ENCODE results near the gene ARHGDIA.

Gene ARHGDIA

DNA sequence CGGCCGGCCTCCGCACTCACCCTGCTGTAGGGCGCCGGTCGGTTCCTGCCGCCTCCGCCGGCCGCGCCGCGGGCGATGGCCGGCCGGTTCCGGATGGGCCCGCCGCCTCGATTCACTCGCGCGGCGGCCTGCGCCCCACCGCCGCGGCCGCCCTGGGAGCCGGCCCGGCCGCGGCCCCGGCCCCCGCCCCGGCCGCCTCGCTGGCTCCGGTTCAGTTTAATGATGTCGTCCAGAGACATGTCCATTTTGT is 20.1 kb upstream of the ARHGDIA start:
- in situ Hi-C loops (cut with MboI; ENCODE audit: low pct_unique_long_range_greater_than_20kb, low sequenced_read_pairs, unreplicated experiment): no loop called here
- no peak for DNase-seq (ENCODE audit: low spot score)
- TF ChIP-seq, protein P1, sequence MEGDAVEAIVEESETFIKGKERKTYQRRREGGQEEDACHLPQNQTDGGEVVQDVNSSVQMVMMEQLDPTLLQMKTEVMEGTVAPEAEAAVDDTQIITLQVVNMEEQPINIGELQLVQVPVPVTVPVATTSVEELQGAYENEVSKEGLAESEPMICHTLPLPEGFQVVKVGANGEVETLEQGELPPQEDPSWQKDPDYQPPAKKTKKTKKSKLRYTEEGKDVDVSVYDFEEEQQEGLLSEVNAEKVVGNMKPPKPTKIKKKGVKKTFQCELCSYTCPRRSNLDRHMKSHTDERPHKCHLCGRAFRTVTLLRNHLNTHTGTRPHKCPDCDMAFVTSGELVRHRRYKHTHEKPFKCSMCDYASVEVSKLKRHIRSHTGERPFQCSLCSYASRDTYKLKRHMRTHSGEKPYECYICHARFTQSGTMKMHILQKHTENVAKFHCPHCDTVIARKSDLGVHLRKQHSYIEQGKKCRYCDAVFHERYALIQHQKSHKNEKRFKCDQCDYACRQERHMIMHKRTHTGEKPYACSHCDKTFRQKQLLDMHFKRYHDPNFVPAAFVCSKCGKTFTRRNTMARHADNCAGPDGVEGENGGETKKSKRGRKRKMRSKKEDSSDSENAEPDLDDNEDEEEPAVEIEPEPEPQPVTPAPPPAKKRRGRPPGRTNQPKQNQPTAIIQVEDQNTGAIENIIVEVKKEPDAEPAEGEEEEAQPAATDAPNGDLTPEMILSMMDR (IDR thresholded peaks at IDR 0.05; ENCODE audit: extremely low read depth, insufficient read depth, missing control alignments): no peak

DNA sequence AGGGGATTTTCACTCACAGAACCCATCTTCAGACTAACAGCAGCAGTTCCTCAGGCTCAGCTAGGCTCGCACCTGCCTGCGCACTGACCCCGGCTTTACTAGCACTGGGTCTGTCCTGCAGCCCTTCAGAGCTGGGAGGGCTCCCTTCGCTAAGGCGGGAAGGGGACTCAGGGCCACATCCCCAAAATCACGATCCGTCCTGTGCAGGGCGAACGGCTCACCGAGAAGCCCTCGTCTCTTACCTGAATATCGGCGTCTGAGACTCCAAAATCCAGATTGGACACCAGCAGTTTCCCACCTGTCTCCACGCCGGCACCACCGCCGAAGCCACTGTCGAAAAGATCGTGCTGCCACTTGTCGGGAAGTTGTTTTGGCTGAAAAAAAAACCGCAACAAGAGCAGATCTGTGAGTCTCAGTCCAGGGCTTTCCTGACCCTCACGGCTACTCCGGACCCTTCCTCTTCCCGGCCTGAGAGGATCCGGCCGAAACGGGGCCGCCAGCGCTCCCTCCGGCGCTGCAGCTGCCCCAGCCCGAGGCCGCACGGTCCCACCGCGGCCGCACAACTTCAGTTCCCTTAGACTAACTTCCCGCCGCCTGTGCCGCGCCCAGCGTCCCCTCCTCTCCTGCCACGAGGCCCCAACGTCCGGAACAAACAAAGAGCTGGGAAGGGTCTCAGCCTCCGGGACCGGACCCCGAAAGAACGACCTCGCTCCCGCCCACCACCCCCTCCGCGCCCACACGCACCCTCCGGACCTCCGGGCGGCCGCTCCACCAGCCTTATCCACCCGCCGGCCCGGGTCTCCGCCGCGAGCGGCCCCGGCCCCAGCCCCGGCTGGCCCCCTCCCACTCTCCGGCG is 19.5 kb upstream of the ARHGDIA start:
- TF ChIP-seq, protein P1 (IDR thresholded peaks at IDR 0.05; ENCODE audit: extremely low read depth, insufficient read depth, missing control alignments): no peak
- in situ Hi-C loops (cut with MboI; ENCODE audit: low pct_unique_long_range_greater_than_20kb, low sequenced_read_pairs, unreplicated experiment): no loop called here
- no peak for DNase-seq (ENCODE audit: low spot score)

DNA sequence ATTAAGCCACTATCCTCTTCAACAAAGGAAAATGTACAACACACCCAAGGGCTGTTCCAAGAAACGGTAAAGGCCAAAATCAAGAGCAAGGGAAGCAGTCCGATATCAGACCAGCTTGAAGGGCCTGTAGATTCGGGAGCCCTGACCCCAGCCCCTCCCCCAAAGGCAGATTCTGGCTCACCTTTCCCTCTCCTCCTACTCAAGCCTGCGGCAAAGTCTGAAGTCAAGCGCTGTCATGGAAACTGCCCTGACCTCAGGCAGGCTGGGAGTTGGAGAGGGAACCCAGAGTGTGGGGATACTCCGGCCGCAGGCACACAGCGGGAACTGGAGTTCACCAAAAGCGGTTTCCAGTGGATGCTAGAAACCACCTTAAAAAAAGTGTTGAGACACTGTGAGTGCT is 18.5 kb upstream of the ARHGDIA start:
- in situ Hi-C loops (cut with MboI; ENCODE audit: low pct_unique_long_range_greater_than_20kb, low sequenced_read_pairs, unreplicated experiment): no loop called here
- DNase-seq (ENCODE audit: low spot score): no peak
- TF ChIP-seq, protein P1 (IDR thresholded peaks at IDR 0.05; ENCODE audit: extremely low read depth, insufficient read depth, missing control alignments): no peak

DNA sequence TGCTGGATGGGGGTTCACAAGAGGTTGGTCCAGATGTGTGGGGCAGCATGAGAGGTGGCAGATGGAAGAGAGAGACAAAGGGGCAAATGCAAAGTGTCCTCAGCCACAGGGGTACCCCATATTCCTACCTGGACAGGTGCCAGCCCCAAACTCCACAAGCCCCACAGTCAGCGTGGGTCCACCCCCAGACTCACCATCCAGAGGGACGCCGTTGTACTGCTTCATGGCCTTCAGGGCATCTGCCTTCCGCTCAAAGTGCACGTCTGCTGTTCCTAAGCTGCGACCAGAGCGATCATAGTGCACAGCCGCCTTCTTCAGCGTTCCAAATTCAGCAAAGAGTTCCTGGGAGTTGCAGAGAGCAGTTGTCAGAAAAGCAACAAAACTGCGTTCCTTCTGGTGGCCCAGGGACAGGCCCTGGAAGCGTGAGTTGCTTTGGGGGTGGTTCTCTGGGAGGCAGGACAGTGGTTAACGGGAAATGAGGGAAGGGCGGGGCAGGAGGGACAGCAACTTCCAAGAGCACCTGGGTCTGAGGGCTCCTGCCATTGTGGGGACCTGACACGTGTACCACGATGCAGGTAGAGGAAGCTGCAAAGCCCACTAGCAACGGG is 18.0 kb upstream of the ARHGDIA start:
- TF ChIP-seq, protein P1 (IDR thresholded peaks at IDR 0.05; ENCODE audit: extremely low read depth, insufficient read depth, missing control alignments): no peak
- no peak for DNase-seq (ENCODE audit: low spot score)
- in situ Hi-C loops (cut with MboI; ENCODE audit: low pct_unique_long_range_greater_than_20kb, low sequenced_read_pairs, unreplicated experiment): no loop called here

DNA sequence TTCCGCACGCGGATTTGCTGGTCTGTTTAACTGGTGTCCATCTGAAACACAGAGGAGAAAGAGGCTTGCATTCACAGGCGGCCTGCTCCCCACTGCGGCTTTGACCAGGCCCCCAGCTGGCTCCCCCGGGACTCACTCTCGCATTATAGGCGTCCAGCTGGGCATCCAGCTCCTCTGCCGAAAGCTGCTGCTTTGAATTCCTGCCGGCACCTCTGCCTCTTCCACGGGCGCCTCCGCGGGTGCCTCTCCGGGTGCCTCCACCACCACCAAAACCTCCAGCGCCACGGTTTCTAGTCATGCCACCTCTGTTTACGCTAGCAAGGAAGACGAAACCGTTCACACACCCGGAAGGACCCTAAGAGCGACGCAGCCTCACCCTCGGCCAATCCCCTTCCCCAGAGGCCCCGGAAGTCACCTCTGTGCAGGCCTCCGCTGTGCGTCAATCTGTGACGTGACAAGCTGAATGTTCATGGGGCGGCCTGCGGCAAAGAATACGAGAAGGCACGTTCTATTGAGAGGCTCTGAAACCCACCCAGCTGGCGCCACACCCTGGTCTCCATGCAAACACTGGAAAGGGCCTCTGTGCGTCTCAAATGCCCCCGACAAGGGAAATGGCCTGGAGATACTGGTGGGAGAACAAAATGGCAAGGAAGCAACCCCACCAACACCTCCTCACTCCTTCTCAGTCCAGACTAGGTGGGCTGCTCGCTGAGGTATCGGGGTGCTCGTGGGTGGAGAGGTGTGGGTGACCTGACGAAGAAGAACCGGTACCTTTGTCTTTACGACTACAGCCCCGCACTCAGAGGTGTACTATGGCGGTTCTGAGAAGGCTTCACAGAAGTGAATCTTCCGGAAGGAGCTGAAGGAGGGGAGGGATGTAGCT is 17.2 kb upstream of the ARHGDIA start:
- DNase-seq (ENCODE audit: low spot score): no peak
- in situ Hi-C loops (cut with MboI; ENCODE audit: low pct_unique_long_range_greater_than_20kb, low sequenced_read_pairs, unreplicated experiment): no loop called here
- TF ChIP-seq, protein P1 (IDR thresholded peaks at IDR 0.05; ENCODE audit: extremely low read depth, insufficient read depth, missing control alignments): no peak

DNA sequence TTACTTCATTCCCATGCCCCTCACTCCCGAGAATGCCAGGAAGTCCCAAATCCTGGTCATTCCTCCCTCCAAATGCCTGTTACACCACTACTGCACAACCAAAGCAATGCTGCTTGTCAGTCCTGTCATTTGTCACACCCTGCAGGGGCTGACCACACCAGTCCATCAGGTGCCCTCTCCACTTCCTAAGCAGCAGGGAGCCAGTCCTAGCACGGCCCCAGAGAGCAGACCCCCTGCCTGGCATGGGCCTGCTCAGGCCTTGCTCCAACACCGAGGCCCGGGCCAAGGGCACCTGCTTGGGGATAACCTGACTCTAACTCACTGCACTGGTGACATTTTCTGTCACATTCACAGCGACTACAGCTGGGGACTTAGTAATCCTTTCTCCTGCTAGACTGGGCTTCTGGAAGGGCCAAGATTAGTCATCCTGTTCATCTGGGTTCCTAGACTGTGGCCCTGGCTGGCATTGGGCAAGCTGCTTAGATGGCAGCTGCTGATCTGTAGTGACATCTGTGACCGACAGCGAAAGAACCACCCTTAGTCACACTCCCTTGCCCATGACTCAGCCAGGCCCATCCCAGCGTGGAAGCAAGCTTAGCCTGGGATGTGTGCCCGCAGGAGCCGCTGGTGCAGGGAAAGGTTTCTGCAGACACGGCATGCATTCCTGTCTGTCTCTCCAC is 14.9 kb upstream of the ARHGDIA start:
- TF ChIP-seq, protein P1 (IDR thresholded peaks at IDR 0.05; ENCODE audit: extremely low read depth, insufficient read depth, missing control alignments): no peak
- in situ Hi-C loops (cut with MboI; ENCODE audit: low pct_unique_long_range_greater_than_20kb, low sequenced_read_pairs, unreplicated experiment): no loop called here
- DNase-seq (ENCODE audit: low spot score): no peak

Measured in GM13977 (cell line).